ENCODE measurements around the gene GRAP. TPM values are rescaled to one million over a fixed set of nuclear protein-coding genes. Genes with fewer than 3 reads are reported as not detected.

GRAP gene
- total RNA-seq, 4 donors from 2014 or later = 5.5 to 19.8 (median 10.5) TPM

DNA sequence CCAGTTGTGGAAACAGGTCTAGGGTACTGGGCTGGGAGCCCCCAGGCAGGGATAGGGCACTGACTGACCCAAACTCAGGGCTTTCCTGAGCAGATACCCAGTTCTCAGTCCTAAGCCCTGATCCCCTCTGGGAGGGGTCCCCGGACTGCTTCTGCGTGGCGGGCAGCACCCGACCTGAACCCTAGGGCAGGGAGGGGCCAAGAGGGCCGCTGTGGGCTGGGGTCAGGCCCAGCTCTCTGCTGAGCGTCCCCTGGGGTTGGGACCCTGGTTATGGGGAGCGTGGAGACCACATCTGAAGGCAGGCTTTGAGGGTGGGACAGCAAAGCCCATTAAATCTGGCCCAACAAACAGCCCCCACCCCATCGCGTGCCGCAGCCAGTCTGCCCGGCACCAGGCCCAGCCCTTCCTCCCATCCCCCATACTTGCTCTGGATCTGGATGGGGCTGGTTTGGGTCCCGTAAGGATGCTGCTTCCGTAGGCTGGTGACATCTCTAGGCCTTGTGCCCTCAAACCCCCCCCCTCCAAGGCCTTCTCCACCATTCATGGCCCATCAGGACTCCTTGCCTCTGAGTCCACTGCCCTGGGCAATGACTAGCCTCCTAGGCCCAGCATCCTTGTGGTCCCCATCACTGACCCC is 41.5 kb downstream of the GRAP start:
- Histone ChIP-seq H3K36me3 (no peaks in the 10 kb centered on the region), H3K4me3 (replicated peaks in 1 of 3) (peak overlapping the region in 1 of 3 donors; percentile 59), H3K27me3 (no peaks in the 10 kb centered on the region), H3K9me3 (no peaks in the 10 kb centered on the region), H3K4me1 (peaks cover 14 to 25% of the 10 kb centered on the region in 2 donors), H3K27ac (peak overlapping the region; percentile 50 to 79 (median 58))
- WGBS, 2 donors = 75 to 100% methylated on average over 2 to 4 of the region's 13 CpGs
- no peak for DNase-seq
- intact Hi-C loops (cut with DNase I) = no loop called here
- no peak for TF ChIP-seq POLR2A (IDR thresholded peaks at IDR 0.05)
- TF ChIP-seq, protein P1, sequence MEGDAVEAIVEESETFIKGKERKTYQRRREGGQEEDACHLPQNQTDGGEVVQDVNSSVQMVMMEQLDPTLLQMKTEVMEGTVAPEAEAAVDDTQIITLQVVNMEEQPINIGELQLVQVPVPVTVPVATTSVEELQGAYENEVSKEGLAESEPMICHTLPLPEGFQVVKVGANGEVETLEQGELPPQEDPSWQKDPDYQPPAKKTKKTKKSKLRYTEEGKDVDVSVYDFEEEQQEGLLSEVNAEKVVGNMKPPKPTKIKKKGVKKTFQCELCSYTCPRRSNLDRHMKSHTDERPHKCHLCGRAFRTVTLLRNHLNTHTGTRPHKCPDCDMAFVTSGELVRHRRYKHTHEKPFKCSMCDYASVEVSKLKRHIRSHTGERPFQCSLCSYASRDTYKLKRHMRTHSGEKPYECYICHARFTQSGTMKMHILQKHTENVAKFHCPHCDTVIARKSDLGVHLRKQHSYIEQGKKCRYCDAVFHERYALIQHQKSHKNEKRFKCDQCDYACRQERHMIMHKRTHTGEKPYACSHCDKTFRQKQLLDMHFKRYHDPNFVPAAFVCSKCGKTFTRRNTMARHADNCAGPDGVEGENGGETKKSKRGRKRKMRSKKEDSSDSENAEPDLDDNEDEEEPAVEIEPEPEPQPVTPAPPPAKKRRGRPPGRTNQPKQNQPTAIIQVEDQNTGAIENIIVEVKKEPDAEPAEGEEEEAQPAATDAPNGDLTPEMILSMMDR (IDR thresholded peaks at IDR 0.05) = no peak

- intact Hi-C loops (cut with DNase I) = no loop called here
- Histone ChIP-seq H3K9me3 (no peaks in the 10 kb centered on the region), H3K36me3 (no peaks in the 10 kb centered on the region), H3K4me3 (replicated peaks in 1 of 3) (peak within 1 kb of the TSS; percentile 59 to 68 (median 59)), H3K27ac (peak within 1 kb of the TSS; percentile 58 to 79 (median 63)), H3K27me3 (no peaks in the 10 kb centered on the region), H3K4me1 (peaks cover 14 to 25% of the 10 kb centered on the region in 2 donors)
- TF ChIP-seq POLR2A (IDR thresholded peaks at IDR 0.05) = peak in 1 of 2 donors; percentile 88
- TF ChIP-seq, protein P1 (IDR thresholded peaks at IDR 0.05) = peak in 1 of 6 experiments; percentile 5
- 0 to 21% methylated on average over 3 to 21 of the region's 67 CpGs for WGBS, 2 donors
- DNase-seq = peak; percentile 88 to 90
Observed at GRCh38 chr17:19004421-19005136, 42.2 kb downstream of the GRAP start, which contains the start of gene FAM83G. FAM83G (minus strand) TSS chr17:19004764; CDS start chr17:19004041, 723 bp downstream.

GRCh38 chr17:19003543-19004420 is 43.0 kb downstream of the GRAP start:
- H3K4me3 ChIP-seq (replicated peaks in 1 of 3) = peak overlapping the region; percentile 59 to 68 (median 59)
- peak; percentile 61 to 65 for DNase-seq
- H3K9me3 ChIP-seq = no peaks in the 10 kb centered on the region
- intact Hi-C loops (cut with DNase I) = no loop called here
- H3K27ac ChIP-seq = peak overlapping the region; percentile 36 to 79 (median 63)
- TF ChIP-seq POLR2A (IDR thresholded peaks at IDR 0.05) = no peak
- TF ChIP-seq, protein P1 (IDR thresholded peaks at IDR 0.05) = no peak
- H3K36me3 ChIP-seq = no peaks in the 10 kb centered on the region
- H3K4me1 ChIP-seq = peaks cover 14 to 25% of the 10 kb centered on the region in 2 donors
- WGBS, 2 donors = 1 to 21% methylated on average over 15 to 22 of the region's 73 CpGs
- no peaks in the 10 kb centered on the region for H3K27me3 ChIP-seq

DNA sequence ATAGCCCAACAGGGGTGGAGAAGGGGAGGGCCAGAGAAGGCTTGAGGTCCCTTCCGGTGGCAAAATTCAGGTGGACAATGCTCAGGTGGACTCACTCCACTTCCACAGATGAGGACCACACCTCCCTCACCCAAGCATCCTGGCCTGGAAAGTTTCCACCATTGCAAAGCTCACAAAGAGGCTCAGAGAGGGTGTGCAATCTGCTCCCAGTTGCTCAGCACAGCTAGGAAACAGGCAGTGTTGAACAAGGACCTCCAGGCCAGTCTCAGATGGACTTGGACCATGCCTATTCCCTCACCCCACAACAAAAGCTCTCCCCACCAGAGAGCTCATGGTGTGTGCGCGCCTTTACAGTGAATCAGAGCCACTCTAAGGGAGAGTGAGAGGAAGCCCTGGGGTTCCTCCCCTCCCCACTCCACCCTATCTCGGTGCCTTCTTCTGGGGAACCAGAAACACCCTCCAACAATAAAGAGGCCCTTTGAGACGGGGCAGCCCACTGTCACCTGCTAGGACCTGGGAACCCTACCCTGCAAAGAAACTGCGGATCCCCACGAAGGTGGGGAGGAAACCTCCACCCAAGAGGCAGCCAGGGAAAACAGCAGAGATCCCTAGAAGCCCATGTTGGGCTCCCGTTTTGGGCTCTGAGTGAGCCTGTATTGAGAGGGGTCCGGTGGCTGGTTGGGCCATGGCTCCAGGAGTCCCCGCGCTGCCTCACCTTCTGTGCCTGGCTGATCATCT is 43.8 kb downstream of the GRAP start:
- H3K27ac ChIP-seq = no peak overlapping the region
- H3K9me3 ChIP-seq = no peaks in the 10 kb centered on the region
- no peaks in the 10 kb centered on the region for H3K36me3 ChIP-seq
- H3K4me3 ChIP-seq (replicated peaks in 1 of 3) = no peak overlapping the region
- TF ChIP-seq, protein P1 (IDR thresholded peaks at IDR 0.05) = no peak
- no peak for TF ChIP-seq POLR2A (IDR thresholded peaks at IDR 0.05)
- DNase-seq = no peak
- intact Hi-C loops (cut with DNase I) = no loop called here
- H3K4me1 ChIP-seq = peaks cover 14 to 25% of the 10 kb centered on the region in 2 donors
- WGBS, 2 donors = 81 to 89% methylated on average over 7 to 11 of the region's 11 CpGs
- H3K27me3 ChIP-seq = no peaks in the 10 kb centered on the region
